MV-4-11 (cell line): ENCODE results near the gene GCNA.
A peak's percentile ranks its signal among the peaks of the same experiment; 100 is the strongest.

Experiments
- DNase-seq: peaks from one replicate; lab custom pipeline; 2025; lab: John Stamatoyannopoulos, UW

The GCNA gene

GRCh38 chrX:71616672-71617529, 38.7 kb downstream of the GCNA start:
- no peak for DNase-seq

DNA sequence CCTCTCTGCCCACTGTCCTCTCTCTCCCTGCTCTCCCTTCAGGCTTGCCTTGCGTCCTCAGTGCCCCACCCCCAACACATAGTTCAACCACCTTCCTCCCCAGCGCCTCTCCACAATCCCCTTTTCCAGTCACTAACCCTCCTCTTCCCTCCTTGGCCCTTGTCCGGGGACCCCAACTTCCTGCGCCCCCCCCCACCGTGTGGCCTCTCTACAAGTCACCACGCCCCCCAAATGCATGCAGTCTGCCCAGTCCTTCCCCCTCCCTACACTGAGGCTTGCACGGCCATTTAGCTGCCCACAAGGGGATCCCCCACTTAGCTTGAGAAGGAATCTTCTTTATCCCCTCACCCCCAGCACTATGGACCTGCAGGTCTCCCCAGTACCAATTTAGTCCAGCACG, 39.5 kb downstream of the GCNA start:
- no peak for DNase-seq

GRCh38 chrX:71618303-71618721, 40.1 kb downstream of the GCNA start, which contains the start of gene CXCR3:
Gene CXCR3, minus strand, starts transcription at chrX:71618511. Its CDS starts 62 bp downstream, at chrX:71618449.
- peak; percentile 94 for DNase-seq

DNA sequence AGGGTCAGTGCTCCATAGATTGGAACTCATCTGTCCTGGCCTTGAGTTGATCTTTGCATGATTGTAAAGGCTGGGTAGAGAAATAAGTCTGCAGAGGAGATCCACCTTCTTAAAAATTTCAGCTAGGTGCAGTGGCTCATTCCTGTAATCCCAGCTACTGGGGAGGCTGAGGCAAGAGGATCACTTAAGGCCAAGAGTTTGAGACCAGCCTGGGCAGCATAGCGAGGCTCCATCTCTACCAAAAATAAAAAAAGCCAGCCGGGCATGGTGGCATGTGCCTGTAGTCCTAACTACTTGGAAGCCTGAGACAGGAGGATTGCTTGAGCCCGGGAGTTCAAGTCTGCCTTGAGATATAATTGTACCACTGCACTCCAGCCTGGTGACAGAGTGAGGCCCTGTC, 40.5 kb downstream of the GCNA start:
- no peak for DNase-seq

- peak; percentile 44 for DNase-seq
Measured at GRCh38 chrX:71619193-71619592, 41.0 kb downstream of the GCNA start.

GRCh38 chrX:71619986-71620385, 41.7 kb downstream of the GCNA start:
- no peak for DNase-seq

- DNase-seq: no peak
Measured at GRCh38 chrX:71621603-71622002, 43.4 kb downstream of the GCNA start.

- no peak for DNase-seq
Measured at GRCh38 chrX:71622032-71622575, 43.9 kb downstream of the GCNA start.

DNA sequence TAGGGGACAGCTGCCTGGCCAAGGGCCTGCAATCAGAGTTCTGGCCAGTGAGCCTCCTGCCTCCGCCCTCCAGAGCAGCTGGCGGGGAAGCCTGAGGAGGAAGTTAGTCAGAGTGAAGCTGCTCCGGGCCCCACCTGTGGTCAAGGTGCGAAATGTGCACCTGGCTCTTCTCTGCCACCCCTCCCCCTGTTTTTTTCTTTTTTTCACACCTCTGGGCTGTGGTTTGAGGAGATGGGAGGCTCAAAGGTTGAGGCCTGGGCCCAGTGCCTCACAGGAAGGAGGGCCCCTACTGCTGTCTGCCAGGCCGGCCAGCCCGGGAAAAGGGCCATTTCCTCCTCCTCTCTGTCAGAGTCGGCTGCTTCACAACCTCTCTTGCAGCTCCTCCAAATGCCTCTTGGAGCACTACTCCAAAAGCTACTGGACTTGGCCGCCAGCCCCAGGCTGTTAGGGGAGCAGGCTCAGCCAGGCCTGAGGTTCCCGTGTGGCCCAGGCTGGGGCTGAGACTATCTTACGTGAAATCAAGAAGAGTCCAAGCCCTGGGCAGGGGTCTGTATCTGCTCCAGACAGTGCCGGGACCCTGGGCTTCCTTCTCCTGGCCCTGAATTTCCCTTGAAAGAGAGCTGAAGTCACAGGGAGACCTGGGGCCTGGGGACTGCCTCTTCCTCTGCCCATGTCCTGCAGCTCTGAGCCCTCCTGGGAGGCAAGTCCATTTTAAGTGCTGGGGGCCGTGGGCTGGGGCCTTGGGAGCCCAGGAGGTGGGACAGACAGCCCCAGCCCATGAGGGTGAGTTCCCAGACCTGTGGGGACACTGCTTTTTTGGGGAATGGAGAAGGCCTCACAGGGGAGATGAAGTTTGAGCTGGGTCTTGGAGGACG, 44.6 kb downstream of the GCNA start:
- DNase-seq: peak; percentile 33

DNA sequence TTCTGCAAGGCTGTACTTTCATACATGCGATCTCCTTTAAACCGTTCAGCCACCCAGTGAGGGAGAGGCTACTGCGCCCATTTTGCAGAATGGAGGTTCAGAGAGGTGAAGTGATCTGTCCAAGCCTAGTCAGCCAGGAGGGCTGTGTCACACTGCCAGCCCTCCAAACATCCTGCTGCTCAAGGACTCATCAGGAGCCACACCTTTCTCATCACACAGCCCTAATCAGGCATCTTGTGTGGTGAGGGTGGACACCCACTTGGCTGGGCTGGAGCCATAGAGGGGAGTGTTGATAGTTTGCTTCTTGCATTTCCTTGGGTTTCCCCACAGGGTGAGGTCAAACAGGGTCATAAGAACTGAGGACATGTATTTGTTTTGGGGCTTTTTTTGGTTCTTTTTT, 45.5 kb downstream of the GCNA start:
- no peak for DNase-seq

- DNase-seq: no peak
Measured at GRCh38 chrX:71625471-71625870, 47.2 kb downstream of the GCNA start.

GRCh38 chrX:71626576-71626975, 48.3 kb downstream of the GCNA start:
- DNase-seq: no peak

- DNase-seq: no peak
Measured at GRCh38 chrX:71627588-71628404, 49.6 kb downstream of the GCNA start.

GRCh38 chrX:71629467-71629866, 51.2 kb downstream of the GCNA start:
- peak; percentile 23 for DNase-seq

DNA sequence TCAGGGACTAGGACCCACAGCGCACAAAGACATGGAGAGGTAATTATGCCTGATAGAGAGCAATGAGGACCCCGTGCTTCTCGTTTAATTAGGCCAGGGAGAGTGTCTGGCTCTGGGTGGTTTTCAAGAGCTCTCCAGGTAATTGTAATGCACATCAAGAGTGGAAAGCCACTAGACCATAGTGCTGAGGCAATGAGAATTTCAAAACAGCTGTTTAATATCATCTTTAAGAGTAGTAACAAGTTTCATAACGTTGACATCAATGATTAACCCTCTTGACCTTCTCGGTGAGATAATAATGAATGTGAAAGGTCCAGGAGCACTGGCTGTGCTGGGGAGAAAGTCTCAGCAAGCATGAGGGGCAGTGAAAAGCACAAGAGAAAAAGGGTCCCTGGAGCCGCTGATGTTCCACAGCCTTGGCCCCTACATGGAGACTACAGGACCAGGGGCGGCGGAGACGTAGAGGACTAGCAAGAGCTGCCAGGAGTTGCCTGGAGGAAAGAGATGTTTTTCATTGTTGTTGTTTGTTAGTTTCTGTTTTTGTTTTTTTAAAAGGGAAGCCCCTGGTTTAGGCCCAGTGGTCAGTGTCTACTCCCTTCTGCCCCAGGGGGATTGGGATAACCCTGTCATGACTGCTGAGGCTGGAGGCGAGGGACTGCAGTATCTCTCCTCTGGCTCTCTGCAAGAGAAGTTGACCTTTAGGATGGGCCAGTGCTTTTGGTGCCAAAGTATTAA, 54.9 kb downstream of the GCNA start:
- no peak for DNase-seq

- no peak for DNase-seq
Measured at GRCh38 chrX:71634366-71634765, 56.1 kb downstream of the GCNA start.

GRCh38 chrX:71636438-71637252, 58.4 kb downstream of the GCNA start:
- no peak for DNase-seq

DNA sequence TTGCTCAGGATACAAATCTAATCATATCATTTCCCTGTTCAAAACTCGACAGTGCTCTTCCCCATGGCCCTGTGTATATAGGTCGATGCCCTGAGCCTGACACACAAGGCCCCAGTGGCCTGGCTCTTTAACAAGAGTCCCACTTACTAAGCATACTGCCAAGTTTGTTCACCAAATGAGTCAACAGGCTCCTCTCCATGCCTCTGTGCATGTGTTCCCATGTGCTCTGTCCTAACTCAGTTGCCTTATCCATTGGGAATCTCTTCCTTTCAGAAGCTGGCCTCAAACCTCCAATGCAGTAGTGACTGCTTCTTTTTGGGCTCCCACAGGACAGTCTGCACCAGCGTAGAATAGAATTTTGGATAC, 59.0 kb downstream of the GCNA start:
- no peak for DNase-seq

DNA sequence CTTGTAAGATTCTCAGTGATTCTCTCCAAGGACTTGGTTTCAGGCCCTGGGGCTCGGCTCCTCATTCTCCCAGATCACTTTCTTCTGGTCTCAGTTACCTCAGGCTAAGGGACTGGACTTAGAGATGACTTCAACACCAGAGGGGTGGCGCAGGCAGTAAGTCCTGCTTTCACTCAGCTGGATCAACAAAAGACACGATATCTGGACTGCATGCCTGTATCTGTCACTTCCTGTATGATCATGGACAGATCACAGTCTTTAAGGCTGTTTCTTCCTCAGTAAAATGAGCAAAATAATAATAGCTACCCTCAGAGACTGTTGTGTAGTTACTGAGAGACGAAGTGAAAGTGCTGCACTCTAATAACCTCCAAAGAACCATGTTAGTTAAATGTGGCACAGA, 59.6 kb downstream of the GCNA start:
- peak; percentile 18 for DNase-seq

- no peak for DNase-seq
Measured at GRCh38 chrX:71638409-71638808, 60.2 kb downstream of the GCNA start.
